ENCODE measurements around the gene ZC3H13.

GRCh38 chr13:46016216-46016615 is 36.3 kb downstream of the ZC3H13 start:
- TF ChIP-seq CTCF (IDR thresholded peaks at IDR 0.05; ENCODE audit: low read depth, low read length, poor library complexity, severe bottlenecking) (no peak), EZH2phosphoT487 (IDR thresholded peaks at IDR 0.05; ENCODE audit: borderline replicate concordance, low read length) (no peak)

Data from DOHH2 (cell line).